Measurements from ENCODE around the gene PLXND1.
"Not testable (repeated sequence)": the region's sequence is repeated elsewhere in the genome, so short reads cannot be mapped to it uniquely, and the experiment has no call there.

The PLXND1 gene

DNA sequence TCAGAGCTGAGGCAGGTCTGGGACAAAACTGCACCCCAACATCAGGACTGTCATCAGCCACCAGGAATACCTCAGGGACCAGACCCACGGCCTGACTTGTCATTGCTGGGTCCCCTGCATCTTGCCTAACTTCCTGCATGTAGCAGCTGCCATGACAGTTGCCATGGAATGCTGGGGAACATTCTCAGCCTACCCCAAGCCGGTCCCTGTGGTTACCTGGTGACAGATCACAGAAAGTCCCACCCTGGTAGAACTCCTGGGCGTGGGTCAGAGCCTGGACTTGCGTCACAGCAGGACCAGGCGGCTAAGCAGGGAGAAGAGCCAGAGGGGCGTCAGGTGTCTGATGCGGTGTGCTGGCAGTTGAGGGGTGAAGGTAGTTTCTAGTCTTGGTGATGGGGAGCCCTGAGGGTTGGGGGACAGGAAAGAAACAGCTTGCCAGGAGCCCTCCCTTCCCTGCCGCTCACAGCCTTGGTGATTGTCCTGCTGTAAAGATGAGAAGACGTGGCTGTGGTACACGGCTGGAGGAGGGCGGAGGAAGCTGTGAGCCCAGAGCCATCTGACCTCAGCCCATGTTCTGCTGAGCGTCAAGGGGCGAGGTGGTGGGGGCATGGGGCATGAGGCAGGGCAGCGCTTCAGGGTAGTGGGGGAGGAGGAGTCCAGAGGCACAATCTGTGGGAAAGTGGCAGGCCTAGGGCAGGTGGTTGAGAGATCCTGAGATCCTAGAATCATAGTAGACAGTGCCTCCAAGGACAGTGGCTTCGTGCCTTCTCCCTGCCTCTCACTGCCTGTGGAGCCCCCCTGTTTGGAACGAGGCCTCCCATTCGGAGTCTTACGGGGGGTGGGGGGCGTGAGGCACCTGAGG, 58.1 kb downstream of the PLXND1 start:
- DNase-seq (ENCODE audit: low read depth): no peak

GRCh38 chr3:129547241-129547640, 59.2 kb downstream of the PLXND1 start:
- DNase-seq (ENCODE audit: low read depth): no peak

- DNase-seq (ENCODE audit: low read depth): not testable (repeated sequence)
These were observed 60.5 kb downstream of the PLXND1 start for GRCh38 chr3:129545951-129546350.

DNA sequence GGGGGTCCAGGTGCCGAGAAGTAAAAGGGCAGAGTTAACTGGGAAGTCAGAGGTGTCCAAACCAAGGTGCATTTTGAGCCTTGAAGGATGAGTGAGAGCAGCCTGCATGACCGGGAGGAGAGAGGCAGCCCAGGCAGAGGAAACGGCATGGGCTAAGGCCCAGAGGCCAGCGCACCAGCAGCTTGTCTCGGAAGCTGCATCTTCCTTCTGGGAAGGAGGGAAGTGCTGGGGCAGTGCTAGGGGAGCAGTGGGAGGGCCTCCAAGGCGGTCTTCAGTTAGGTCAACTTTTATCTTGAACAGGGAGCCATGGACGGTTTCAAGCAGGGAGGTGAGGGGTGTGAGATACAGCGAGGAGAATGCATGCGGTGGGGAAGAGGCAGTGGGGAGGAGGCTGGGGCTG, 62.5 kb downstream of the PLXND1 start:
- no peak for DNase-seq (ENCODE audit: low read depth)

- no peak for DNase-seq (ENCODE audit: low read depth)
These were observed 63.2 kb downstream of the PLXND1 start, which contains the start of gene H1-8 for GRCh38 chr3:129543156-129543790. TSS of gene H1-8 (plus strand) at chr3:129543175. CDS start at chr3:129543219, 44 bp downstream.

DNA sequence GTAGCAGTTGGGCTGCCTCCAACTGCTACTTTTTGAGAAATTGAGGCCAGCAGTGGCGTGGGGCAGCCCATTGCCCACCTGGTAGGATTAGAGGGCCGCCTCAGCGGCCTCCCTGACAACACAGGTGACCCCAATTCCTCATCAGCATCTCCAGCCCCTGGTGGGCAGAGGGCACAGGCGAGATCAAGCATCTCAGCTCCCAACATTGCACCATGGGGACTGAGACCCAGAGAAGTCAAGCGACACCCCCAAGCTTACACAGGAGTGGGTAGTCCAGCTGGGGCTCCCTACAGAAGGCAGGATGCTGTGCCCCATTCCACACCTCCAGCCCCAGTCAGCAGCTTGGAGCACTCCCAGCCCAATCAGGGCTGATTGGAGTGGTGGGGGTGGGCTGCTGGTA, 63.7 kb downstream of the PLXND1 start:
- DNase-seq (ENCODE audit: low read depth): no peak

GRCh38 chr3:129540776-129541516, 65.5 kb downstream of the PLXND1 start:
- DNase-seq (ENCODE audit: low read depth): no peak

GRCh38 chr3:129539206-129539605, 67.3 kb downstream of the PLXND1 start:
- DNase-seq (ENCODE audit: low read depth): no peak

GRCh38 chr3:129536804-129537203, 69.7 kb downstream of the PLXND1 start:
- no peak for DNase-seq (ENCODE audit: low read depth)

- no peak for DNase-seq (ENCODE audit: low read depth)
These were observed 70.2 kb downstream of the PLXND1 start for GRCh38 chr3:129536374-129536667.

DNA sequence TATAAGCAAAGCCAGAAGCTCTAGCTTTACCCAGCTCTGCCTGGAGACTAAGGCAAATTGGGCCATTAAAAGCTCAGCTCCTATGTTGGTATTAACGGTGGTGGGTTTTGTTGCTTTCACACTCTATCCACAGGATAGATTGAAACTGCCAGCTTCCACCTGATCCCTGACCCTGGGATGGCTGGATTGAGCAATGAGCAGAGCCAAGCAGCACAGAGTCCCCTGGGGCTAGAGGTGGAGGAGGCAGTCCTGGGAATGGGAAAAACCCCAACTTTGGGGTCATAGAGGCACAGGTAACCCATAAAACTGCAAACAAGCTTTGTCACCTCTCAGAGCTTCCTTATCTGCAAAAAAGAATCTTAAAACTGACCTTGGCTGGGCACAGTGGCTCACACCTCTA, 71.4 kb downstream of the PLXND1 start:
- DNase-seq (ENCODE audit: low read depth): no peak

DNA sequence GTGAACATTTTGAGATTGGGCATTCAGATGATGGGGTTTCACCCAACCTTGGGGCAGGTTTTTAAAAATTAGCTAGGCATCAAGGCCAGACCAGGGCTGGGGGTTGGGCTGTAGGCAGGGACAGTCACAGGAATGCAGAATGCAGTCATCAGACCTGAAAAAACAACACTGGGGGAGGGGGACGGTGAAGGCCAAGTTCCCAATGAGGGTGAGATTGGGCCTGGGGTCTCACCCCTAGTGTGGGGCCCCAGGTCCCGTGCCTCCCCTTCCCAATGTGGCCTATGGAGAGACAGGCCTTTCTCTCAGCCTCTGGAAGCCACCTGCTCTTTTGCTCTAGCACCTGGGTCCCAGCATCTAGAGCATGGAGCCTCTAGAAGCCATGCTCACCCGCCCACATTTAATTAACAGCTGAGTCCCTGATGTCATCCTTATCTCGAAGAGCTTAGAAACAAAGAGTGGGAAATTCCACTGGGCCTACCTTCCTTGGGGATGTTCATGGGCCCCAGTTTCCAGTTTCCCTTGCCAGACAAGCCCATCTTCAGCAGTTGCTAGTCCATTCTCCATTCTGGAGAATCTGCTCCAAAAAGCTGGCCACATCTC, 71.9 kb downstream of the PLXND1 start:
- no peak for DNase-seq (ENCODE audit: low read depth)

DNA sequence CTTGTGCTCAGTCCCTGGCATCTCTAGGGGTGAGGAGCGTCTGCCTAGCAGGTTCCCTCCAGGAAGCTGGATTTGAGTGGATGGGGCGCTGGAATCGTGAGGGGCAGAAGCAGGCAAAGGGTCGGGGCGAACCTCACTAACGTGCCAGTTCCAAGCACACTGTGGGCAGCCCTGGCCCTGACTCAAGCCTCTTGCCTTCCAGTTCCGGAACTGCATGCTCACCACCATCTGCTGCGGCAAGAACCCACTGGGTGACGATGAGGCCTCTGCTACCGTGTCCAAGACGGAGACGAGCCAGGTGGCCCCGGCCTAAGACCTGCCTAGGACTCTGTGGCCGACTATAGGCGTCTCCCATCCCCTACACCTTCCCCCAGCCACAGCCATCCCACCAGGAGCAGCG, 73.1 kb downstream of the PLXND1 start:
- DNase-seq (ENCODE audit: low read depth): no peak

- DNase-seq (ENCODE audit: low read depth): no peak
These were observed 74.2 kb downstream of the PLXND1 start for GRCh38 chr3:129532261-129532660.

GRCh38 chr3:129531699-129532098, 74.8 kb downstream of the PLXND1 start:
- no peak for DNase-seq (ENCODE audit: low read depth)

DNA sequence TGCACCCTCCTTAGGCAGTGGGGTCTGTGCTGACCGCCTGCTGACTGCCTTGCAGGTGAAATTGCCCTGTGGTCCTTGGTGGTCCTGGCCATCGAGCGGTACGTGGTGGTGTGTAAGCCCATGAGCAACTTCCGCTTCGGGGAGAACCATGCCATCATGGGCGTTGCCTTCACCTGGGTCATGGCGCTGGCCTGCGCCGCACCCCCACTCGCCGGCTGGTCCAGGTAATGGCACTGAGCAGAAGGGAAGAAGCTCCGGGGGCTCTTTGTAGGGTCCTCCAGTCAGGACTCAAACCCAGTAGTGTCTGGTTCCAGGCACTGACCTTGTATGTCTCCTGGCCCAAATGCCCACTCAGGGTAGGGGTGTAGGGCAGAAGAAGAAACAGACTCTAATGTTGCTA, 75.7 kb downstream of the PLXND1 start:
- DNase-seq (ENCODE audit: low read depth): no peak

DNA sequence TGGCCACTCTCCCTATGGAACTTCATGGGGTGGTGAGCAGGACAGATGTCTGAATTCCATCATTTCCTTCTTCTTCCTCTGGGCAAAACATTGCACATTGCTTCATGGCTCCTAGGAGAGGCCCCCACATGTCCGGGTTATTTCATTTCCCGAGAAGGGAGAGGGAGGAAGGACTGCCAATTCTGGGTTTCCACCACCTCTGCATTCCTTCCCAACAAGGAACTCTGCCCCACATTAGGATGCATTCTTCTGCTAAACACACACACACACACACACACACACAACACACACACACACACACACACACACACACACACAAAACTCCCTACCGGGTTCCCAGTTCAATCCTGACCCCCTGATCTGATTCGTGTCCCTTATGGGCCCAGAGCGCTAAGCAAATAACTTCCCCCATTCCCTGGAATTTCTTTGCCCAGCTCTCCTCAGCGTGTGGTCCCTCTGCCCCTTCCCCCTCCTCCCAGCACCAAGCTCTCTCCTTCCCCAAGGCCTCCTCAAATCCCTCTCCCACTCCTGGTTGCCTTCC, 76.2 kb downstream of the PLXND1 start:
- no peak for DNase-seq (ENCODE audit: low read depth)

DNA sequence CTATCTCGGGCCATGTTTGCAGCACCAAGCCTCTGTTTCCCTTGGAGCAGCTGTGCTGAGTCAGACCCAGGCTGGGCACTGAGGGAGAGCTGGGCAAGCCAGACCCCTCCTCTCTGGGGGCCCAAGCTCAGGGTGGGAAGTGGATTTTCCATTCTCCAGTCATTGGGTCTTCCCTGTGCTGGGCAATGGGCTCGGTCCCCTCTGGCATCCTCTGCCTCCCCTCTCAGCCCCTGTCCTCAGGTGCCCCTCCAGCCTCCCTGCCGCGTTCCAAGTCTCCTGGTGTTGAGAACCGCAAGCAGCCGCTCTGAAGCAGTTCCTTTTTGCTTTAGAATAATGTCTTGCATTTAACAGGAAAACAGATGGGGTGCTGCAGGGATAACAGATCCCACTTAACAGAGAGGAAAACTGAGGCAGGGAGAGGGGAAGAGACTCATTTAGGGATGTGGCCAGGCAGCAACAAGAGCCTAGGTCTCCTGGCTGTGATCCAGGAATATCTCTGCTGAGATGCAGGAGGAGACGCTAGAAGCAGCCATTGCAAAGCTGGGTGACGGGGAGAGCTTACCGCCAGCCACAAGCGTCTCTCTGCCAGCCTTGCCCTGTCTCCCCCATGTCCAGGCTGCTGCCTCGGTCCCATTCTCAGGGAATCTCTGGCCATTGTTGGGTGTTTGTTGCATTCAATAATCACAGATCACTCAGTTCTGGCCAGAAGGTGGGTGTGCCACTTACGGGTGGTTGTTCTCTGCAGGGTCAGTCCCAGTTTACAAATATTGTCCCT, 76.9 kb downstream of the PLXND1 start:
- no peak for DNase-seq (ENCODE audit: low read depth)

DNA sequence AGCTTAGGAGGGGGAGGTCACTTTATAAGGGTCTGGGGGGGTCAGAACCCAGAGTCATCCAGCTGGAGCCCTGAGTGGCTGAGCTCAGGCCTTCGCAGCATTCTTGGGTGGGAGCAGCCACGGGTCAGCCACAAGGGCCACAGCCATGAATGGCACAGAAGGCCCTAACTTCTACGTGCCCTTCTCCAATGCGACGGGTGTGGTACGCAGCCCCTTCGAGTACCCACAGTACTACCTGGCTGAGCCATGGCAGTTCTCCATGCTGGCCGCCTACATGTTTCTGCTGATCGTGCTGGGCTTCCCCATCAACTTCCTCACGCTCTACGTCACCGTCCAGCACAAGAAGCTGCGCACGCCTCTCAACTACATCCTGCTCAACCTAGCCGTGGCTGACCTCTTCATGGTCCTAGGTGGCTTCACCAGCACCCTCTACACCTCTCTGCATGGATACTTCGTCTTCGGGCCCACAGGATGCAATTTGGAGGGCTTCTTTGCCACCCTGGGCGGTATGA, 77.8 kb downstream of the PLXND1 start, which contains the start of gene RHO:
Gene RHO, plus strand, starts transcription at position 51 of the 512 bp plus-strand sequence. Its CDS starts 95 bp downstream, at position 146.
- DNase-seq (ENCODE audit: low read depth): no peak

DNA sequence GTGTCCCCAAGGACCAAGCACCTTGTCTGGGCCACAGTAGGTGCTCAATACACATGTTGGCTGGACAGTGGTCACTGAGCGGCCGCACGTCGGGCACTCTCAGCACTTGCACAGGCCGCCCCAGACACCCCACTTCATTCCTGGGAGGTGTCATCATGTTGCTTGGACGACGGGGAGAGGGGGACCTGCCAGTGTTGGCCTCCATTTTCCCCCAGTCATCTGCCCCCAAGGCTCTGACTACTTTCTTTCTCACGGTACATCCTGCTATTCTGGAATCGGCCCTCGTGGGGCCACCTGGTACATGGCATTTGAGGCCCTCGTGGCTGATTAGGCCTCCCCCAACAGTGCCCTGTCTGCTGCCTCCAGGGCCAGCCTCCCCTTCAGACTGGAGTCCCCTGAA, 79.2 kb downstream of the PLXND1 start:
- no peak for DNase-seq (ENCODE audit: low read depth)
